A673 (cell line): ENCODE measurements around the gene AGPAT3.

Experiments
- EZH2 ChIP-seq: fragments of 200-600 bp; sonication (generic); IDR thresholded peaks from 2 replicates; pipeline ENCODE4 v1.6.1; 2017; ENCODE audit warnings: borderline replicate concordance, low read depth, mild to moderate bottlenecking, mixed read lengths, antibody characterized with exemption, low read length; ENCODE audit not compliant: poor library complexity, severe bottlenecking
- TF ChIP-seq, protein P1 (sequence below): fragments of 300-800, 200-600 bp; sonication (generic); conservative IDR thresholded peaks from 2 replicates; pipeline ENCODE4 v1.5.1; 2017; ENCODE audit warnings: low read depth, mild to moderate bottlenecking, antibody characterized with exemption, low read length, moderate library complexity, mixed read lengths

DNA sequence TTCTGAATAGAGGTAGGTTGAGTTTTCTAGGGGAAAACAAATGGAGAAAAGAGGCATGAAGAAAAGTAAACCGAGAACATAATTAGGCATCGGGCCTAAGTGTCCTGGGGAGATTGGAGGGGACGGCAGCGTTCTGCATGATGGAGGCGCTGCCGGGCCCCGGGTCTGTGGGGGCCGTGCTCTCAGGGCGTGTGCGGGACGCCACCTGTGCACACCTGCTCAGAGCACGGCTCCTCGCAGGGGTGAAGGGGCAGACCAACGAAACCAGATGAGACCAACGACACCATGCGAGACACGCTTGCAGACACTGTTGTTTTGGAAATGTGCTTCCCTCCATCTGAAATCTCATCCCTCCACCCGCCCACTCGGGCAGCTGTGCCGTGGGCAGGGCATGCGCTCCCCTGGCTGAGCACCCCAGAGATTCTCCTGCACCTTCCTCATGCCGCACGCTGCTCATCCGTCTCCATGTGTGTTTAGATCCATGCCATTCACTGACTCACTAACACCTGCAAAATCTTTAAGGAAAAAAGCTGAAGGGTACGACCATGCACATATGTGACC lies 118.9 kb downstream of the AGPAT3 start:
- TF ChIP-seq, protein P1, sequence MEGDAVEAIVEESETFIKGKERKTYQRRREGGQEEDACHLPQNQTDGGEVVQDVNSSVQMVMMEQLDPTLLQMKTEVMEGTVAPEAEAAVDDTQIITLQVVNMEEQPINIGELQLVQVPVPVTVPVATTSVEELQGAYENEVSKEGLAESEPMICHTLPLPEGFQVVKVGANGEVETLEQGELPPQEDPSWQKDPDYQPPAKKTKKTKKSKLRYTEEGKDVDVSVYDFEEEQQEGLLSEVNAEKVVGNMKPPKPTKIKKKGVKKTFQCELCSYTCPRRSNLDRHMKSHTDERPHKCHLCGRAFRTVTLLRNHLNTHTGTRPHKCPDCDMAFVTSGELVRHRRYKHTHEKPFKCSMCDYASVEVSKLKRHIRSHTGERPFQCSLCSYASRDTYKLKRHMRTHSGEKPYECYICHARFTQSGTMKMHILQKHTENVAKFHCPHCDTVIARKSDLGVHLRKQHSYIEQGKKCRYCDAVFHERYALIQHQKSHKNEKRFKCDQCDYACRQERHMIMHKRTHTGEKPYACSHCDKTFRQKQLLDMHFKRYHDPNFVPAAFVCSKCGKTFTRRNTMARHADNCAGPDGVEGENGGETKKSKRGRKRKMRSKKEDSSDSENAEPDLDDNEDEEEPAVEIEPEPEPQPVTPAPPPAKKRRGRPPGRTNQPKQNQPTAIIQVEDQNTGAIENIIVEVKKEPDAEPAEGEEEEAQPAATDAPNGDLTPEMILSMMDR, result no peak
- no peak for TF ChIP-seq EZH2
